ENCODE results near the gene ESYT1. TPM values are rescaled to one million over a fixed set of nuclear protein-coding genes. Genes with fewer than 3 reads are reported as not detected.

Gene ESYT1
- total and polyA plus RNA-seq, 2 experiments from 2014 or later, result 40.0 to 52.3 TPM

DNA sequence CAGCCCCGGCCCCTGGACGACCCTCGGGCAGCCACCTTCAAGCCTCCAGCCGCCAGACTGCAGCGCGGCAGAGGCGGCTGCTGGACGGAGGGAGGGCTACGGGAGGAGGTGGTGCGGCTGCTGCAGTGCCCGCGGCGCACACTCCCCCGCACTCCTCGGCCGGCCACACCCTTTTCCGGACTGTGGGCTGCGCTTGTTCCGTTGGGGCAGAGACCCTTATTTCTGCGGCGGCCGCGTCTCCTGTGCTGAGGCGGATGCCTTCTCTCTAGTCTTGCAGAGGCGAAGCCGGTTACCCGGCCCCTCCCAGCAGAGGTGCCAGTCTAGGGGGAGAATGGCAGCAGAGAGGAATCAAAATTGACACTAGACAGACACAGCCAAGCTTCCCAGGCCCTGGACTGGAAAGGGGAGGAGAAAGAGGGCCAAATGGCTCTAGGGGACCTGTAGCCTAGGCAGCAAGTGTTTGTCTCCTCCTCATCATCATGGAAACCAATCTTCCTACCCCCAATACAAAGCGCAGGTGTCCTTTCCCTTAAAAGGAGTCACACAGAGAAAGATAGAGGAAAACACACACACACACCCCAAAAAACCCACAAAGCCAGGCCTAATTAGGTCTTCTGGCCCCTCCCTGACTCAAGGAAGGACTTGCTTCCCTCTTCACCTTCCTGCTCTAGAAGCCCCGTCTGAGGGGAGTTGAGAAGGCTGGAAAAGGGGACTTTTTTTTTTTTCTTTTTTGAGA is 1.3 kb downstream of the ESYT1 start:
- peak; percentile 76 for DNase-seq (ENCODE audit: low spot score)
- H3K36me3 ChIP-seq (replicated peaks; ENCODE audit: insufficient read depth, low read depth), result no peaks in the 10 kb centered on the region
- H3K4me3 ChIP-seq, result peak overlapping the region; percentile 38
- no peak for TF ChIP-seq EZH2 (IDR thresholded peaks at IDR 0.05; ENCODE audit: borderline replicate concordance)
- TF ChIP-seq EZH2phosphoT487 (IDR thresholded peaks at IDR 0.05; ENCODE audit: low read depth, severe bottlenecking, unreplicated experiment), result no peak
- TF ChIP-seq, protein P1, sequence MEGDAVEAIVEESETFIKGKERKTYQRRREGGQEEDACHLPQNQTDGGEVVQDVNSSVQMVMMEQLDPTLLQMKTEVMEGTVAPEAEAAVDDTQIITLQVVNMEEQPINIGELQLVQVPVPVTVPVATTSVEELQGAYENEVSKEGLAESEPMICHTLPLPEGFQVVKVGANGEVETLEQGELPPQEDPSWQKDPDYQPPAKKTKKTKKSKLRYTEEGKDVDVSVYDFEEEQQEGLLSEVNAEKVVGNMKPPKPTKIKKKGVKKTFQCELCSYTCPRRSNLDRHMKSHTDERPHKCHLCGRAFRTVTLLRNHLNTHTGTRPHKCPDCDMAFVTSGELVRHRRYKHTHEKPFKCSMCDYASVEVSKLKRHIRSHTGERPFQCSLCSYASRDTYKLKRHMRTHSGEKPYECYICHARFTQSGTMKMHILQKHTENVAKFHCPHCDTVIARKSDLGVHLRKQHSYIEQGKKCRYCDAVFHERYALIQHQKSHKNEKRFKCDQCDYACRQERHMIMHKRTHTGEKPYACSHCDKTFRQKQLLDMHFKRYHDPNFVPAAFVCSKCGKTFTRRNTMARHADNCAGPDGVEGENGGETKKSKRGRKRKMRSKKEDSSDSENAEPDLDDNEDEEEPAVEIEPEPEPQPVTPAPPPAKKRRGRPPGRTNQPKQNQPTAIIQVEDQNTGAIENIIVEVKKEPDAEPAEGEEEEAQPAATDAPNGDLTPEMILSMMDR (IDR thresholded peaks at IDR 0.05; ENCODE audit: poor library complexity), result no peak
- H3K9me3 ChIP-seq (ENCODE audit: low read depth), result no peaks in the 10 kb centered on the region
- H3K79me2 ChIP-seq, result peaks cover 19% of the 10 kb centered on the region
- H3K4me1 ChIP-seq (ENCODE audit: insufficient read depth), result peaks cover 11% of the 10 kb centered on the region
- H4K20me1 ChIP-seq (ENCODE audit: insufficient read depth, poor library complexity, severe bottlenecking), result peaks cover 4% of the 10 kb centered on the region
- H3K4me2 ChIP-seq, result peak overlapping the region; percentile 89
- H3K27ac ChIP-seq, result peak overlapping the region; percentile 75
- H3K27me3 ChIP-seq, result no peaks in the 10 kb centered on the region
- H2AFZ ChIP-seq, result peak overlapping the region; percentile 22
- 5% methylated on average over 29 of the region's 29 CpGs for WGBS (ENCODE audit: low lambda C conversion rate, missing lambda C conversion rate)
- H3K9me2 ChIP-seq (replicated peaks; ENCODE audit: insufficient read depth), result no peaks in the 10 kb centered on the region

DNA sequence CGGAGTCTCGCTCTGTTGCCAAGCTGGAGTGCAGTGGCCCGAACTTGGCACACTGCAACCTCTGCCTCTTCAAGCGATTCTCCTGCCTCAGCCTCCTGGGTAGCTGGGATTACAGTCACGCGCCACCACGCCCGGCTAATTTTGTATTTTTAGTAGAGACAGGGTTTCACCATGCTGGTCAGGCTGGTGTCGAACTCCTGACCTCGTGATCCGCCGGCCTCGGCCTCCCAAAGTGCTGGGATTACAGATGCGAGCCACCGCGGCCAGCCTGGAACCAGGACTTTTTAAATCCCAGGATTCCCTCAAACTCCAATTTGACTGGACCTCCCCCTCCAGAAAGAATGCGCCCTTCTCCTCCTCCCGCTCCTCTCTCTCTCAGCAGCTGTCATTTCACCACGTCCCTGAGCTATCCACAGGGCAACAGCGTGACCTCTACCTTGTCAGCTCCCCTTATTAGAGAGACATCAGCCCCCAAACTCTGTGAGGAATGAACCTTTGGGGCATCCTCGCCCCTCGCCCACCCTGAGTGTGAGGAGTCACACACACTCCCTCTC is 2.0 kb downstream of the ESYT1 start:
- Histone ChIP-seq H3K4me2 (peak overlapping the region; percentile 89), H3K9me3 (ENCODE audit: low read depth) (no peaks in the 10 kb centered on the region), H3K27ac (peak overlapping the region; percentile 75), H3K27me3 (no peaks in the 10 kb centered on the region), H4K20me1 (ENCODE audit: insufficient read depth, poor library complexity, severe bottlenecking) (peaks cover 4% of the 10 kb centered on the region), H3K4me1 (ENCODE audit: insufficient read depth) (peaks cover 11% of the 10 kb centered on the region), H3K36me3 (replicated peaks; ENCODE audit: insufficient read depth, low read depth) (no peaks in the 10 kb centered on the region), H3K79me2 (peaks cover 19% of the 10 kb centered on the region), H2AFZ (no peak overlapping the region), H3K9me2 (replicated peaks; ENCODE audit: insufficient read depth) (no peaks in the 10 kb centered on the region), H3K4me3 (no peak overlapping the region)
- DNase-seq (ENCODE audit: low spot score), result no peak
- WGBS (ENCODE audit: low lambda C conversion rate, missing lambda C conversion rate), result 86% methylated on average over 22 of the region's 22 CpGs
- TF ChIP-seq EZH2 (IDR thresholded peaks at IDR 0.05; ENCODE audit: borderline replicate concordance), result no peak
- TF ChIP-seq EZH2phosphoT487 (IDR thresholded peaks at IDR 0.05; ENCODE audit: low read depth, severe bottlenecking, unreplicated experiment), result no peak
- TF ChIP-seq, protein P1 (IDR thresholded peaks at IDR 0.05; ENCODE audit: poor library complexity), result no peak

DNA sequence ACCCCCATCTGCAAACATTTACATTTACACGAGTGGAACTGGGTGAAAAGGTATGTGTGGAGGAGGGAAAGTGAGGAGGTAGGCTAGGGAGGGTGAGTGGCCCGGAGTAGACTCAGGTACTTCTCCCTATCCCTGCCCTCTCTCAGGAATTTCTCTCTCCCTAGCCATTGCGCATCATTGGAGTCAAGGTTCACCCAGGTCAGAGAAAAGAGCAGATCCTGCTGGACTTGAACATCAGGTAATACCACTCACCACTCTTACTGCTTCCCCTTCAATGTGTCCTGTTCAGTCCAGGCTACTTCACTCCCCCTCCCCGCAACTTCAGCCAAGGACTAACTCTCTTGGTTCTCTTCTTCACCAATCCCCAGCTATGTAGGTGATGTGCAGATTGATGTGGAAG is 2.8 kb downstream of the ESYT1 start:
- Histone ChIP-seq H3K36me3 (replicated peaks; ENCODE audit: insufficient read depth, low read depth) (no peaks in the 10 kb centered on the region), H3K4me1 (ENCODE audit: insufficient read depth) (peaks cover 11% of the 10 kb centered on the region), H2AFZ (no peak overlapping the region), H3K79me2 (peaks cover 16% of the 10 kb centered on the region), H3K9me3 (ENCODE audit: low read depth) (no peaks in the 10 kb centered on the region), H3K27ac (no peak overlapping the region), H4K20me1 (ENCODE audit: insufficient read depth, poor library complexity, severe bottlenecking) (peaks cover 4% of the 10 kb centered on the region), H3K9me2 (replicated peaks; ENCODE audit: insufficient read depth) (no peaks in the 10 kb centered on the region), H3K27me3 (no peaks in the 10 kb centered on the region), H3K4me3 (no peak overlapping the region), H3K4me2 (no peak overlapping the region)
- 82% methylated on average over 4 of the region's 4 CpGs for WGBS (ENCODE audit: low lambda C conversion rate, missing lambda C conversion rate)
- TF ChIP-seq, protein P1 (IDR thresholded peaks at IDR 0.05; ENCODE audit: poor library complexity), result no peak
- TF ChIP-seq EZH2phosphoT487 (IDR thresholded peaks at IDR 0.05; ENCODE audit: low read depth, severe bottlenecking, unreplicated experiment), result no peak
- no peak for TF ChIP-seq EZH2 (IDR thresholded peaks at IDR 0.05; ENCODE audit: borderline replicate concordance)
- no peak for DNase-seq (ENCODE audit: low spot score)
